Urinary bladder (tissue), 2 donors: ENCODE data around the gene XRRA1. TPM values are rescaled to one million over a fixed set of nuclear protein-coding genes. Genes with fewer than 3 reads are reported as not detected.

Source experiments
- polyA plus RNA-seq: library from polyadenylated mRNA; stranded (reverse); fragments of 200-250 nt; gene quantifications from one replicate; pipeline ENCODE4 v1.2.3, GENCODE V29; 2013
- small RNA-seq: library from RNA; depleted of rRNA; stranded (forward); fragments of <200 nt; gene quantifications from one replicate; pipeline ENCODE3, GENCODE V24; 2014
- total RNA-seq: library from RNA; depleted of rRNA; stranded (reverse); fragments of >200 nt; gene quantifications from one replicate; pipeline ENCODE4 v1.2.3, GENCODE V29; 2014
- donor health status: healthy.

The XRRA1 gene
- total and polyA plus RNA-seq, 2 donors = 11.6 to 35.6 TPM

Small RNAs within 50 kb of the gene (small RNA-seq; reads per million reads assigned to genes)
- gene RN7SL239P (not detected), gene RNU6-216P (not detected)

Other genes with a start within 250 kb of the XRRA1 start
- gene CHRDL2, start 217.7 kb downstream of the XRRA1 start, total RNA-seq = 0.69 TPM
- 72.8 TPM for gene CHRDL2, start 217.7 kb downstream of the XRRA1 start, polyA plus RNA-seq
- gene RNF169, start 200.2 kb downstream of the XRRA1 start, total RNA-seq = 35.8 TPM
- 6.4 TPM for gene RNF169, start 200.2 kb downstream of the XRRA1 start, polyA plus RNA-seq
- 49.9 TPM for gene SPCS2, start 175 bp upstream of the XRRA1 start, total RNA-seq
- 99.7 TPM for gene SPCS2, start 175 bp upstream of the XRRA1 start, polyA plus RNA-seq
- 10.4 TPM for gene NEU3, start 39.8 kb upstream of the XRRA1 start, total RNA-seq
- gene NEU3, start 39.8 kb upstream of the XRRA1 start, polyA plus RNA-seq = 5.2 TPM
- 0.05 TPM for gene OR2AT4, start 147.8 kb upstream of the XRRA1 start, total RNA-seq
- gene OR2AT4, start 147.8 kb upstream of the XRRA1 start, polyA plus RNA-seq = not detected
- 11.7 TPM for gene SLCO2B1, start 202.0 kb upstream of the XRRA1 start, total RNA-seq
- 25.1 TPM for gene SLCO2B1, start 202.0 kb upstream of the XRRA1 start, polyA plus RNA-seq